GM12873 (cell line): ENCODE results near the gene GATAD1.

Experiments
- TF ChIP-seq, protein P1 (sequence below): IDR thresholded peaks from 2 replicates; pipeline ENCODE4 v1.5.1; 2012; ENCODE audit warnings: low read depth, mild to moderate bottlenecking, moderate library complexity, low read length, control low read depth; ENCODE audit not compliant: insufficient read depth; ENCODE audit errors: missing control alignments

Gene GATAD1

DNA sequence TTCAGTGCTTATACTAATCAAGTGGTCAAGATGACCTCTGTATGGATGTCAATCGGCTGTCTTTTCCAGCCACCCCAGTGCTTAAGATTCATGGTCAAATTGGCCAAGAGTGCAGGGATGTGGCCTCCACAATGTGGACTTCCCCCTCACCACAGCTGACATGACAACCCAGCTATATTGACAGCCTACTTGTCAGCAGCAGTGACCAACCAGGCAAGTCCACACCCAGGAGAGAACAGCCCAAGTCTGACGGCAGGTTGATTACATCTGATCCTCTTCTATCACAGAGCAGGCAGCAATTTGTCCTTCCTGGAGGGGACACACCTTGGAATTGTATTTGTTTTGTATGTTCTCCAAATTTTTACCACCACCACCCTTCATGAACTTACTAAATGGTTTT lies 38.7 kb downstream of the GATAD1 start:
- TF ChIP-seq, protein P1, sequence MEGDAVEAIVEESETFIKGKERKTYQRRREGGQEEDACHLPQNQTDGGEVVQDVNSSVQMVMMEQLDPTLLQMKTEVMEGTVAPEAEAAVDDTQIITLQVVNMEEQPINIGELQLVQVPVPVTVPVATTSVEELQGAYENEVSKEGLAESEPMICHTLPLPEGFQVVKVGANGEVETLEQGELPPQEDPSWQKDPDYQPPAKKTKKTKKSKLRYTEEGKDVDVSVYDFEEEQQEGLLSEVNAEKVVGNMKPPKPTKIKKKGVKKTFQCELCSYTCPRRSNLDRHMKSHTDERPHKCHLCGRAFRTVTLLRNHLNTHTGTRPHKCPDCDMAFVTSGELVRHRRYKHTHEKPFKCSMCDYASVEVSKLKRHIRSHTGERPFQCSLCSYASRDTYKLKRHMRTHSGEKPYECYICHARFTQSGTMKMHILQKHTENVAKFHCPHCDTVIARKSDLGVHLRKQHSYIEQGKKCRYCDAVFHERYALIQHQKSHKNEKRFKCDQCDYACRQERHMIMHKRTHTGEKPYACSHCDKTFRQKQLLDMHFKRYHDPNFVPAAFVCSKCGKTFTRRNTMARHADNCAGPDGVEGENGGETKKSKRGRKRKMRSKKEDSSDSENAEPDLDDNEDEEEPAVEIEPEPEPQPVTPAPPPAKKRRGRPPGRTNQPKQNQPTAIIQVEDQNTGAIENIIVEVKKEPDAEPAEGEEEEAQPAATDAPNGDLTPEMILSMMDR = no peak

- TF ChIP-seq, protein P1 = no peak
These were observed 40.5 kb downstream of the GATAD1 start for GRCh38 chr7:92487804-92488203.

GRCh38 chr7:92489634-92490033 lies 42.4 kb downstream of the GATAD1 start:
- TF ChIP-seq, protein P1 = no peak

- TF ChIP-seq, protein P1 = no peak
These were observed 49.6 kb downstream of the GATAD1 start for GRCh38 chr7:92496876-92497275.

GRCh38 chr7:92498557-92498956 lies 51.3 kb downstream of the GATAD1 start:
- TF ChIP-seq, protein P1 = no peak

GRCh38 chr7:92503767-92504166 lies 56.5 kb downstream of the GATAD1 start:
- TF ChIP-seq, protein P1 = no peak

DNA sequence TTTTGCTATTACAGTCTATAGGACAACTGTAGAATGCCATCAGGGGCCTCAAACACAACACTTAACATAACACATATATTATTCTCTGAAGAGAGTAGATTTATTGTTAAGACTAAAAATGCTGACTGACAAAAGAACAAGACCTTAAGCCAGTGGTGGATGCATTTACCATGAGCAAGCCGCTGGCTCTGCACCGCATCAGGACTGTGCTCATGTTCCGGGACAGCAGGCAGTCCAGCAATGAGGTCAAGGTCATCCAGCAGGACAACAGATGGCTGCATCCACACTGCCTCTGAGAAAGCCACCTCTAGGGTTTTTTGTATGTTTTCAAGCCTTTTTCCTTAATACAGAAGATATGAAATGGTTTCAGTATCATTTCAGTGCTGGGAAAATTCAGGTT lies 57.3 kb downstream of the GATAD1 start:
- TF ChIP-seq, protein P1 = no peak
